HepG2 (cell line): ENCODE data around the gene ATL2.

Experiments
- CREM ChIP-seq, 2 experiments: sonication (generic) in 1 of 2; formaldehyde crosslinking in 1 of 2; IDR thresholded peaks; 2 replicates each; pipeline versions ENCODE4 v1.4.0 to v1.6.1; 2016 to 2020; ENCODE audit warnings: antibody characterized with exemption in 1 of 2, mild to moderate bottlenecking in 1 of 2, missing genetic modification reagents in 1 of 2
- CTCF ChIP-seq: sonication (generic); formaldehyde crosslinking; IDR thresholded peaks from 2 replicates; pipeline ENCODE4 v1.5.0; 2020; ENCODE audit warnings: mild to moderate bottlenecking, missing genetic modification reagents, moderate library complexity
- HOXA7 ChIP-seq: sonication (generic); formaldehyde crosslinking; IDR thresholded peaks from 2 replicates; pipeline ENCODE4 v1.8.1; 2022; ENCODE audit warnings: mild to moderate bottlenecking, missing genetic modification reagents, moderate library complexity
- MTF2 ChIP-seq: sonication (generic); formaldehyde crosslinking; IDR thresholded peaks from 2 replicates; pipeline ENCODE4 v1.5.0; 2020; ENCODE audit warnings: missing genetic modification reagents, borderline replicate concordance
- POLR2A ChIP-seq, 2 experiments: IDR thresholded peaks; 2 replicates each; pipeline ENCODE4 v1.6.1; 2011; ENCODE audit warnings: low read depth in 2 of 2, low read length in 2 of 2, mild to moderate bottlenecking in 1 of 2, moderate library complexity in 1 of 2; ENCODE audit not compliant: insufficient read depth in 1 of 2
- SIN3A ChIP-seq: IDR thresholded peaks from 2 replicates; pipeline ENCODE4 v1.6.1; 2011; ENCODE audit warnings: low read depth, mild to moderate bottlenecking, control low read depth, low read length, borderline replicate concordance
- SUZ12 ChIP-seq: fragments of 150-350 bp; IDR thresholded peaks from 2 replicates; pipeline ENCODE4 v1.6.1; 2014; ENCODE audit warnings: low read depth, low read length
- SYNCRIP ChIP-seq: fragments of 200-400 bp; formaldehyde crosslinking; IDR thresholded peaks from 2 replicates; pipeline ENCODE4 v1.6.1; 2018; ENCODE audit warnings: mild to moderate bottlenecking, low read depth, low read length; ENCODE audit not compliant: insufficient read depth
- TSC22D2 ChIP-seq: sonication (generic); formaldehyde crosslinking; IDR thresholded peaks from 2 replicates; pipeline ENCODE4 v1.5.1; 2020; ENCODE audit warnings: missing genetic modification reagents, mild to moderate bottlenecking, borderline replicate concordance
- YY1 ChIP-seq: IDR thresholded peaks from 2 replicates; pipeline ENCODE4 v1.6.1; 2011; ENCODE audit warnings: low read length, low read depth, moderate library complexity, mild to moderate bottlenecking; ENCODE audit not compliant: insufficient read depth, insufficient replicate concordance
- ZNF143 ChIP-seq: sonication (generic); formaldehyde crosslinking; IDR thresholded peaks from 2 replicates; pipeline ENCODE4 v1.4.0; 2020; ENCODE audit warnings: missing genetic modification reagents
- ZNF776 ChIP-seq: sonication (generic); formaldehyde crosslinking; IDR thresholded peaks from 2 replicates; pipeline ENCODE4 v1.4.0; 2020; ENCODE audit warnings: mild to moderate bottlenecking, missing genetic modification reagents
- TF ChIP-seq, protein P1 (sequence below): sonication (generic); formaldehyde crosslinking; conservative IDR thresholded peaks from 2 replicates; pipeline ENCODE4 v1.4.0; 2020; ENCODE audit warnings: missing genetic modification reagents

- TF ChIP-seq MTF2 (CRISPR knock-in tag) (no peak), ZNF143 (no peak), TSC22D2 (no peak), ZNF776 (CRISPR knock-in tag) (no peak), SUZ12 (no peak), SIN3A (no peak), SYNCRIP (no peak), YY1 (no peak), CTCF (CRISPR knock-in tag) (no peak), HOXA7 (CRISPR knock-in tag) (no peak), POLR2A (IDR thresholded peaks at IDR 0.05; ENCODE audit: insufficient read depth in 1 of 2, low read depth in 2 of 2, low read length in 2 of 2) (no peak), CREM (IDR thresholded peaks at IDR 0.05) (no peak), CREM (CRISPR knock-in tag; IDR thresholded peaks at IDR 0.05) (no peak)
- TF ChIP-seq, protein P1, sequence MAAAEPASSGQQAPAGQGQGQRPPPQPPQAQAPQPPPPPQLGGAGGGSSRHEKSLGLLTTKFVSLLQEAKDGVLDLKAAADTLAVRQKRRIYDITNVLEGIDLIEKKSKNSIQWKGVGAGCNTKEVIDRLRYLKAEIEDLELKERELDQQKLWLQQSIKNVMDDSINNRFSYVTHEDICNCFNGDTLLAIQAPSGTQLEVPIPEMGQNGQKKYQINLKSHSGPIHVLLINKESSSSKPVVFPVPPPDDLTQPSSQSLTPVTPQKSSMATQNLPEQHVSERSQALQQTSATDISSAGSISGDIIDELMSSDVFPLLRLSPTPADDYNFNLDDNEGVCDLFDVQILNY (CRISPR knock-in tag), result no peak
Observed at GRCh38 chr2:38296197-38296780, 80.8 kb downstream of the ATL2 start.
